Mononuclear cell (primary cell): ENCODE measurements around the gene B3GAT1. TPM values are rescaled to one million over a fixed set of nuclear protein-coding genes. Genes with fewer than 3 reads are reported as not detected.
"Not testable (repeated sequence)": the region's sequence is repeated elsewhere in the genome, so short reads cannot be mapped to it uniquely, and the experiment has no call there.

Experiments
- H3K27me3 ChIP-seq: 2 replicates; pipeline ENCODE4 v1.6.0; 2011; ENCODE audit warnings: low read length, control low read depth; ENCODE audit not compliant: insufficient read depth
- H3K4me1 ChIP-seq: 2 replicates; pipeline ENCODE4 v1.5.1; 2011; ENCODE audit warnings: mild to moderate bottlenecking, low read length, control low read depth; ENCODE audit not compliant: insufficient read depth
- H3K4me3 ChIP-seq: 2 replicates; pipeline ENCODE4 v1.5.1; 2011; ENCODE audit warnings: mild to moderate bottlenecking, low read length, moderate library complexity
- H3K9me3 ChIP-seq: 2 replicates; pipeline ENCODE4 v1.5.1; 2011; ENCODE audit warnings: low read depth, mild to moderate bottlenecking, control low read depth, low read length
- total RNA-seq: library from RNA; depleted of rRNA; stranded (reverse); fragments of >200 nt; gene quantifications from one replicate; pipeline ENCODE4 v1.2.3, GENCODE V29; 2012

The B3GAT1 gene
- 0.73 TPM for total RNA-seq

- Histone ChIP-seq H3K9me3 (no peaks in the 10 kb centered on the region), H3K4me1 (peaks cover 7% of the 10 kb centered on the region), H3K4me3 (peak within 1 kb of the TSS; percentile 24), H3K27me3 (peaks cover 29% of the 10 kb centered on the region)
Observed at GRCh38 chr11:134412203-134413042, at the start of gene B3GAT1. B3GAT1 (minus strand) TSS chr11:134412242; CDS start chr11:134387659, 24,583 bp downstream.

DNA sequence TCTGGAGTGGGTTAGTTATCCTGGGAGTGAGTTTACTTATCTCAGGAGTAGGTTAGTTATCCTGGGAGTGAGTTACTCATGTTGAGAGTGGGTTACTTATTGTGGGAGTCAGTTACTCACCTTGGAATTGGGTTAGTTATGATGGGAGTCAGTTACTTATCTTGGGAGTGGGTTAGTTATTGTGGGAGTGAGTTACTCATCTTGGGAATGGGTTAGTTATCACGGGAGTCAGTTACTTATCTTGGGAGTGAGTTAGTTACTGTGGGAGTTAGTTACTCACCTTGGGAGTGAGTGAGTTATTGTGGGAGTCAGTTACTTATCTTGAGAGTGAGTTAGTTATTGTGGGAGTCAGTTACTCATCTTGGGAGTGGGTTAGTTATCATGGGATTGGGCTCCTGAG, 49.6 kb upstream of the B3GAT1 start:
- H3K4me3 ChIP-seq = no peak overlapping the region
- no peaks in the 10 kb centered on the region for H3K4me1 ChIP-seq
- peaks cover 11% of the 10 kb centered on the region for H3K9me3 ChIP-seq
- peaks cover 5% of the 10 kb centered on the region for H3K27me3 ChIP-seq

DNA sequence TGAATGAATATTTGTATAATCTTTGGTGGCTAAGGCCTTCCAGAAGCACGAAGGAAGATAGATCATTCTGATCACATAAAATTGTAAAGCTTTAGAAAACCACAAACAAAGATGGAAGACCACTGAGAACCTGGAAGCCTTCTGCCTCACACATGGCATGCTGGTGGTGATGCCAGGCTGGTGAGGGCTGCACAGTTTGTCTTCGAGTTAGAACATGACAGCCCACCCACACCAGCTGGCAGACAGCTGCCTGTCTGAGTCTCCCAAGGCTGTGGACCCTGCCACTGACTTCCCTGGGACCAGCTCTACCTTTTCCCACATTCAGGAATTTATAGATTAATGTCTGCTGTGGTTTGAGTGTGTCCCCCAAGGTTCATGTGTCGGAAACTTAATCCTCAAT, 48.8 kb upstream of the B3GAT1 start:
- H3K27me3 ChIP-seq = peaks cover 3% of the 10 kb centered on the region
- H3K4me1 ChIP-seq = no peaks in the 10 kb centered on the region
- no peak overlapping the region for H3K4me3 ChIP-seq
- H3K9me3 ChIP-seq = peaks cover 11% of the 10 kb centered on the region

- H3K27me3 ChIP-seq = no peaks in the 10 kb centered on the region
- no peaks in the 10 kb centered on the region for H3K4me1 ChIP-seq
- peaks cover 11% of the 10 kb centered on the region for H3K9me3 ChIP-seq
- H3K4me3 ChIP-seq = no peak overlapping the region
Observed at GRCh38 chr11:134460062-134460561, 48.1 kb upstream of the B3GAT1 start.

DNA sequence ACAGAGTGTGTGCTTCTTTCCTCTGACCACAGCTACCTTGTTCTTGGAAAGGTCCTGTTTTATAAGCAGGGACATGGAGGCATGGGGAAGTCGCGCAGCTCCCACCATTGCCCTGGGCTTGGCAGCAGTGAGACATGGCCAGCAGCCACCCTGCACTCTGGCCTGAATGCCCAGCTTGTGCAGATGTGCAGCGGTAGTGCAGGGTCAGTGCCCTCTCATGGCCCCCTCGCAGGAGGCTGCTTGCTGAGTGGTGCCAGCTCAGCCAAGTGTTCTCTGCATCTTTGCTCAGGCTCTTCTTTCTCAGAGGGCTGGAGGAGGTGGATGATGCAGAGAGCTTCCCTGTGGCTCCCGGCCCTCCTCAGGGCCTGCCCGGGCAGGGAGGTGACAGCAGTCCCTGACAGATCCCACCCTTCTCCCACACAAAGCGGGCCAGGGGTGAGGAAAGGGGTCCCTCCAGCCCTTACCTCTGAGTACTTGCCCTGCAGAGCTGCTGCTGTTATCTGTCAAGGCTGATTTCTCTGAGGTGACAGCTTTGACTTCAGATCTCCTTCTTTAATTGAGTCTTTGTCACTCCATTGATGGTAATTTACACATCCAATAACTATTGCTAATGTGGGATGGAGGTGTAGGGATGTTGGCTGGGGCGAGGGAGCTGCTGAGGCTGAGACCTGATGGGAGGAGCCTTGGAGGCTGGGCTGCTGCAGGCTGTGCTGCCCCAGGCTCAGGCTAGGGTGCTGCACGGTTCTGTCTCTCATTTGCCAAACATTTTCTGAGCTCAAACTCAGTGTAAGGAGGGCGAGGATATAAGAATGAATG, 47.4 kb upstream of the B3GAT1 start:
- Histone ChIP-seq H3K9me3 (peaks cover 11% of the 10 kb centered on the region), H3K4me3 (no peak overlapping the region), H3K4me1 (no peaks in the 10 kb centered on the region), H3K27me3 (no peaks in the 10 kb centered on the region)

GRCh38 chr11:134457411-134458007, 45.5 kb upstream of the B3GAT1 start:
- H3K4me1 ChIP-seq, H3K27me3 ChIP-seq, H3K4me3 ChIP-seq: not testable (repeated sequence)
- peaks cover 11% of the 10 kb centered on the region for H3K9me3 ChIP-seq

DNA sequence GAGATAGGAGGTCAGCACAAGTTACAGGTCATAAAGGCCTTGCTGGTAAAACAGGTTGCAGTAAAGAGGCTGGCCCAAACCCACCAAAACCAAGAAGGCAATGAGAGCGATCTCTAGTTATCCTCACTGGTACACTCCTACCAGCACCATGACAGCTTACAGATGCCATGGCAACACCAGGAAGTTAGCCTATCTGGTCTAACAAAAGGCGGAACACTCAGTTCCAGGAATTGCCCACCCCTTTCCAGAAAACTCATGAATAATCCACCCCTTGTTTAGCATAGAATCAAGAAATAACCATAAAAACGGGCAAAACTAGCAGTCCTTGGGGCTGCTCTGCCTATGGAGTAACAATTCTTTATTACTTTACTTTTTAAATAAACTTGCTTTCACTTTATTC, 43.5 kb upstream of the B3GAT1 start:
- Histone ChIP-seq H3K9me3 (peaks cover 11% of the 10 kb centered on the region), H3K4me1 (no peaks in the 10 kb centered on the region), H3K4me3 (no peak overlapping the region), H3K27me3 (no peaks in the 10 kb centered on the region)

- Histone ChIP-seq H3K27me3 (no peaks in the 10 kb centered on the region), H3K9me3 (peaks cover 11% of the 10 kb centered on the region), H3K4me3 (no peak overlapping the region), H3K4me1 (no peaks in the 10 kb centered on the region)
Observed at GRCh38 chr11:134454146-134454690, 42.2 kb upstream of the B3GAT1 start.

DNA sequence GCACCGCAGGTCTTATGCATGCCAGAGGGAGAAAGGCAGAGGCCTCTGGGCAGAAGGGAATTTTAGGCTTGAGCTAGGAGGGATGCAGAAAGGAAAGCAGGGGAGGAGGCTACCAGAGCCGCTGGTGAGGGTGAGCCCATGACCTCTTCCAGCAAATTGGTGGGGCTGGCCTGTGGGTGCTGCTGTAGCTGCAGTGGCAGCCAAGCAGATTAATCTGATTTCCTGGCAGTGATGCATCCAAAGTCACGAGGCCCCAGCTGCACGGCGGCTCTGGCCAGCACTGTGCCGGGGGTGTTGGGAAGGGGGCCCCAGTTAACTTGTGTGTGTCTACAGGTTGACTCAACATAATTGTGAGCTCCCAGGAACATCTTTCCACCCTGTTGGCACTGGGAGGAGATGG, 41.4 kb upstream of the B3GAT1 start:
- H3K4me1 ChIP-seq = no peaks in the 10 kb centered on the region
- H3K4me3 ChIP-seq = no peak overlapping the region
- H3K27me3 ChIP-seq = no peaks in the 10 kb centered on the region
- peaks cover 11% of the 10 kb centered on the region for H3K9me3 ChIP-seq

DNA sequence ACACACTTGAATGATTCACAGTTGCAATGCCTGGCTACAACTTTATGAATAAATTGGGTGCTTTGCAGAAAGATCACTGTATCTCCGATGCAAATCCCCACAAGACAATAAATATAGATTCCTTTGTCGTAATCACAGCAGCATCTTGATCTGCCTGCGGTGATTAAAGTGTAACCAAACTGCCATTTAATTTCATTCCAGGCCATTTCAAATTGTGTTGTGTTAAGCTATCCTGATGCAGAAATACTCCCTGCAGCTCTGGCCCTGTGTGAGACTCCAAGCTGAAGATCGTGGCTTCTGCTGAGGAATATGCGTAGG, 40.8 kb upstream of the B3GAT1 start:
- no peaks in the 10 kb centered on the region for H3K4me1 ChIP-seq
- no peaks in the 10 kb centered on the region for H3K27me3 ChIP-seq
- H3K4me3 ChIP-seq = no peak overlapping the region
- peaks cover 8% of the 10 kb centered on the region for H3K9me3 ChIP-seq

DNA sequence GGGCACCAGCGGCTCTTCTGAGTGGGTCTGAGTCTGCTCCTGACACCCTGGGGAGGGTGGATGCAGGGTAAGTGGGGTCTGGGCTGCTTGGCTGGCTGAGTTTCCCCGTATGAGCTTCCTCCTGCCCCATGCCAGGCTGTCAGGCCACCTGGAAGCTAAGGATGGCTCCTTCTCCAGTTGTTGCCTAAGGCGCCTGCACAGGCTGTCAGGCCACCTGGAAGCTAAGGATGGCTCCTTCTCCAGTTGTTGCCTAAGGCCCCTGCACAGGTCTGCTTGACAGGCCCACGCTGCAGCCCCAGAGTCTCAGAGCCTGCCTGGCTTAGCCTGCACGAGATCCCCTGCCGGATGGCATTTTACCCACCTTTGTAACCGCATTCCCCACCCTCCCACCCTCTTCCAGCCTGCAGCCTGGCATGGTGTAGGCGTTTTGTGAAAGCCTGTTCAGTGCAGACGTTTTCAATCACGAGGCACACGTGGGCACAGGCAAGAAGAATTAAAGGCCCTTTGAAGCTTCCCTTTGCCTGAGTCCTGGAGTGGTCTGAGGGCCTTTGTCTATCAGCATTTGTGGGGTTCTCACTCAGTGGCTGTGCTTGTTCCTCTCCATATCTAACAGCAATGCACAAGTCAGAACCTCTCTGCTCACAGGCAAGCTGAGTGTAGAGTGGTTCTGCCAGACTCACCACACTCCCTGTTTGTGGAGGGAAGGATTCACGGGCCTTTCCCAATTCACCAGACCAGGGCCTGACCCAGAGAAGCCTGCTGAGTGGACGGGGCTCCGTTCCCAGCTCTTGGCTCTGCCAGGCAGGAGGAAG, 40.2 kb upstream of the B3GAT1 start:
- H3K4me3 ChIP-seq = no peak overlapping the region
- H3K4me1 ChIP-seq = no peaks in the 10 kb centered on the region
- H3K27me3 ChIP-seq = no peaks in the 10 kb centered on the region
- peaks cover 4% of the 10 kb centered on the region for H3K9me3 ChIP-seq

DNA sequence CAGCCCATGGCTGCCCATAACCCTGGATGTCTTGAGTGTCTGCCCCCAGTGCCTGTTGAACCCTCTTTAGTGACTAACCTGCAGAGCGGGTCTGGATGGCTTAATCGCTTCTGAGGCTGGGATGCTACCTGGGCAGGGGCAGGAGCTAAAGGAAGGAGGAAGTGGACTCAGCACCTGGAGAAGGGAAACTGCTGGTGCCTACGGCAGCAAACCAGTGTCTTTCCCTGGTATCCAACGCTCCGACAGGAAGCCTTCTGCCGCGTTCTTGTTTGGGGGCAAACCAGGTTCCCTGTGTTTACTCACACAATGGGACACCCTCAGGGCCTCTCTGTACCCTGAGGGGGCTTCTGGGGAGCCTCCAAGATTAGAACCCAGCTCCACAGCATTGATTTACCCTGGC, 38.1 kb upstream of the B3GAT1 start:
- no peaks in the 10 kb centered on the region for H3K9me3 ChIP-seq
- no peak overlapping the region for H3K4me3 ChIP-seq
- H3K4me1 ChIP-seq = no peaks in the 10 kb centered on the region
- no peaks in the 10 kb centered on the region for H3K27me3 ChIP-seq

GRCh38 chr11:134449713-134450112, 37.7 kb upstream of the B3GAT1 start:
- no peaks in the 10 kb centered on the region for H3K9me3 ChIP-seq
- no peaks in the 10 kb centered on the region for H3K4me1 ChIP-seq
- no peaks in the 10 kb centered on the region for H3K27me3 ChIP-seq
- H3K4me3 ChIP-seq = no peak overlapping the region

DNA sequence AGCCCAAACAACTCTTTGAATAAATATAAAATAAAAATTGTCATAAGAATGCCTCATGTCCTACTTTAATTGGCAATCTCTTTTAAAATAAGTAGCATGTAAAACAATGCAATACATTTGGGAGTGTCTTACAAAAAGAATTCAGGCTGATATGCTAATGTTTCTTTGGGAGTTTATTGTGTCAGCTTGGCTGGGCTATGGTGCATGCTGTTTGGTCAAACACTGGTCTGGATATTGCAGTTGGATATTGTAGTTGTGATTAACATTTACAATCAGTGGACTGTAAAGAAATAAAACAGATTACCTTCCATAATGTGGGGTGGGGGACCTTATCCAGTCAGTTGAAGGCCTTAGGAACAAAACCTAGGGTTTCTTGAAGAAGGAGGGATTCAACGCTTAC, 37.0 kb upstream of the B3GAT1 start:
- Histone ChIP-seq H3K4me1 (no peaks in the 10 kb centered on the region), H3K27me3 (no peaks in the 10 kb centered on the region), H3K4me3 (no peak overlapping the region), H3K9me3 (no peaks in the 10 kb centered on the region)
